Measurements from ENCODE around the gene CBX1. TPM values are rescaled to one million over a fixed set of nuclear protein-coding genes. Genes with fewer than 3 reads are reported as not detected.

The CBX1 gene
- polyA plus RNA-seq, 1 donor (not counting 4 experiments of a cell fraction or from before 2014, with no cell fraction given): 42.3 TPM

GRCh38 chr17:48053758-48054237 is 47.5 kb downstream of the CBX1 start:
- FAIRE-seq (no peak), DNase-seq (ENCODE audit: low read depth, low spot score) (no peak)
- dilution Hi-C loops (cut with MboI; ENCODE audit: extremely low pct_ligation_motif_present, low sequenced_read_pairs): no loop called here
- peak overlapping the region; percentile 93 for H3K27ac ChIP-seq (ENCODE audit: control insufficient read depth, insufficient read depth, low read length)
- no peaks in the 10 kb centered on the region for H3K9me3 ChIP-seq (ENCODE audit: control insufficient read depth, low read depth, low read length)
- H3K9me1 ChIP-seq (ENCODE audit: control insufficient read depth, extremely low read depth, insufficient read depth, low read length): peaks cover 2% of the 10 kb centered on the region
- TF ChIP-seq EZH2 (IDR thresholded peaks at IDR 0.05; ENCODE audit: low read length) (no peak), CTCF (optimal IDR thresholded peaks at IDR 0.05 in 1 of 3, IDR thresholded peaks at IDR 0.05 in 1 of 3, conservative IDR thresholded peaks at IDR 0.05 in 1 of 3; ENCODE audit: extremely low read depth in 1 of 3, insufficient read depth in 2 of 3, low read length in 3 of 3) (no peak)
- no peak overlapping the region for H2AFZ ChIP-seq (ENCODE audit: control insufficient read depth, low read length)
- no peaks in the 10 kb centered on the region for H3K27me3 ChIP-seq (ENCODE audit: control insufficient read depth, extremely low read depth, insufficient read depth, low read length)
- peak overlapping the region; percentile 67 for H3K4me2 ChIP-seq (ENCODE audit: control insufficient read depth, extremely low read depth, insufficient read depth, low read depth, low read length)
- peaks cover 62% of the 10 kb centered on the region for H3K4me1 ChIP-seq (ENCODE audit: control insufficient read depth, extremely low read depth, insufficient read depth, low read length)
- H4K20me1 ChIP-seq (ENCODE audit: control insufficient read depth, extremely low read depth, insufficient read depth, low read length): peaks cover 16% of the 10 kb centered on the region
- H3K4me3 ChIP-seq (ENCODE audit: control insufficient read depth in 2 of 3, extremely low read depth in 1 of 3, insufficient read depth in 2 of 3, low read depth in 1 of 3, low read length in 3 of 3): peak overlapping the region; percentile 12 to 86 (median 72)
- H3K36me3 ChIP-seq (ENCODE audit: control insufficient read depth in 2 of 2, extremely low read depth in 1 of 2, insufficient read depth in 2 of 2, low read length in 2 of 2): peaks cover 28 to 60% of the 10 kb centered on the region in 2 experiments
- H3K9ac ChIP-seq (ENCODE audit: control insufficient read depth, extremely low read depth, insufficient read depth, low read length): peak overlapping the region; percentile 64
- H3K79me2 ChIP-seq (ENCODE audit: control insufficient read depth, insufficient read depth, low read length): peaks cover 83% of the 10 kb centered on the region

- dilution Hi-C loops (cut with MboI; ENCODE audit: extremely low pct_ligation_motif_present, low sequenced_read_pairs): no loop called here
- H4K20me1 ChIP-seq (ENCODE audit: control insufficient read depth, extremely low read depth, insufficient read depth, low read length): peaks cover 16% of the 10 kb centered on the region
- no peak overlapping the region for H2AFZ ChIP-seq (ENCODE audit: control insufficient read depth, low read length)
- peak overlapping the region; percentile 49 to 86 (median 72) for H3K4me3 ChIP-seq (ENCODE audit: control insufficient read depth in 2 of 3, extremely low read depth in 1 of 3, insufficient read depth in 2 of 3, low read depth in 1 of 3, low read length in 3 of 3)
- no peaks in the 10 kb centered on the region for H3K27me3 ChIP-seq (ENCODE audit: control insufficient read depth, extremely low read depth, insufficient read depth, low read length)
- peaks cover 79% of the 10 kb centered on the region for H3K79me2 ChIP-seq (ENCODE audit: control insufficient read depth, insufficient read depth, low read length)
- TF ChIP-seq EZH2 (IDR thresholded peaks at IDR 0.05; ENCODE audit: low read length) (no peak), CTCF (optimal IDR thresholded peaks at IDR 0.05 in 1 of 3, IDR thresholded peaks at IDR 0.05 in 1 of 3, conservative IDR thresholded peaks at IDR 0.05 in 1 of 3; ENCODE audit: extremely low read depth in 1 of 3, insufficient read depth in 2 of 3, low read length in 3 of 3) (no peak)
- peaks cover 23 to 54% of the 10 kb centered on the region in 2 experiments for H3K36me3 ChIP-seq (ENCODE audit: control insufficient read depth in 2 of 2, extremely low read depth in 1 of 2, insufficient read depth in 2 of 2, low read length in 2 of 2)
- peak overlapping the region; percentile 67 for H3K4me2 ChIP-seq (ENCODE audit: control insufficient read depth, extremely low read depth, insufficient read depth, low read depth, low read length)
- DNase-seq (ENCODE audit: low read depth, low spot score) (no peak), FAIRE-seq (no peak)
- H3K9ac ChIP-seq (ENCODE audit: control insufficient read depth, extremely low read depth, insufficient read depth, low read length): peak overlapping the region; percentile 64
- peaks cover 62% of the 10 kb centered on the region for H3K4me1 ChIP-seq (ENCODE audit: control insufficient read depth, extremely low read depth, insufficient read depth, low read length)
- H3K27ac ChIP-seq (ENCODE audit: control insufficient read depth, insufficient read depth, low read length): peak overlapping the region; percentile 93
- H3K9me3 ChIP-seq (ENCODE audit: control insufficient read depth, low read depth, low read length): no peaks in the 10 kb centered on the region
- H3K9me1 ChIP-seq (ENCODE audit: control insufficient read depth, extremely low read depth, insufficient read depth, low read length): peaks cover 2% of the 10 kb centered on the region
Measured at GRCh38 chr17:48052956-48053757, 48.1 kb downstream of the CBX1 start.
